Aorta (tissue), 5 donors: ENCODE results near the gene TRPT1. TPM values are rescaled to one million over a fixed set of nuclear protein-coding genes. Genes with fewer than 3 reads are reported as not detected.

Source experiments
- ATAC-seq: fragments of 200-7000 bp; cut with Tn5 transposase; one replicate; pipeline ENCODE4 v1.9.1; 2022; ENCODE audit warnings: moderate library complexity; ENCODE audit not compliant: low FRiP score
- DNase-seq, 2 donors: peaks; one replicate each; pipeline ENCODE4 v3.0.0-alpha.2; 2020
- H3K27ac ChIP-seq, 2 donors: one replicate each; pipeline ENCODE4 v1.5.1; 2013; ENCODE audit warnings: low read length in 2 of 2, mild to moderate bottlenecking in 2 of 2, moderate library complexity in 2 of 2, control low read depth in 1 of 2, inconsistent platforms in 1 of 2, low read depth in 1 of 2
- H3K27me3 ChIP-seq, 2 donors: one replicate each; pipeline ENCODE4 v1.6.1; 2013; ENCODE audit warnings: control low read depth in 1 of 2, low read length in 1 of 2, mild to moderate bottlenecking in 1 of 2, moderate library complexity in 1 of 2; ENCODE audit not compliant: insufficient read depth in 2 of 2, control insufficient read depth in 1 of 2
- H3K36me3 ChIP-seq, 2 donors: one replicate each; pipeline ENCODE4 v1.6.1; 2013; ENCODE audit warnings: control low read depth in 1 of 2, low read length in 1 of 2, mild to moderate bottlenecking in 1 of 2; ENCODE audit not compliant: insufficient read depth in 2 of 2, control insufficient read depth in 1 of 2
- H3K4me1 ChIP-seq, 2 donors: one replicate each; pipeline ENCODE4 v1.6.1; 2013; ENCODE audit warnings: low read length in 2 of 2, control low read depth in 1 of 2, mild to moderate bottlenecking in 1 of 2, moderate library complexity in 1 of 2; ENCODE audit not compliant: insufficient read depth in 2 of 2, control insufficient read depth in 1 of 2
- H3K4me3 ChIP-seq, 2 donors: one replicate each; pipeline ENCODE4 v1.5.1; 2013; ENCODE audit warnings: low read length in 2 of 2, control low read depth in 1 of 2, mild to moderate bottlenecking in 1 of 2
- H3K9me3 ChIP-seq: one replicate; pipeline ENCODE4 v1.6.1; 2013; ENCODE audit warnings: mild to moderate bottlenecking, low read length; ENCODE audit not compliant: control insufficient read depth
- WGBS, 2 donors: extraction: QIAGEN DNeasy Blood & Tissue Kit; methylation state at CpG; one replicate each; pipeline ENCODE4 v1.1.7; 2013; 5-methylcytosine and 5-hydroxymethylcytosine counted together
- intact Hi-C, 2 donors: fragments of 100-400 bp; cut with DNase I; formaldehyde crosslinking; loops; one replicate each; pipeline versions ENCODE4 v1.14.2 to v1.15.0; 2022
- polyA plus RNA-seq, 2 donors: library from polyadenylated mRNA; stranded (reverse); fragments of 200-250 nt; gene quantifications; one replicate each; pipeline ENCODE4 v1.2.3, GENCODE V29; 2013
- total RNA-seq, 2 donors: library from RNA; stranded (reverse); fragmentation: NEBNext Ultra II Directional; extraction: Animal tissue kit (Norgen Biotek cat#: 25700); gene quantifications; one replicate each; pipeline ENCODE4 v1.2.1, GENCODE V29; 2021
- donor health status: healthy with polysubstance abuse.
- donor health status: Bipolar disorder and iron deficiency.
- donor health status: DM: no; HTN: no; CAD: no.
- donor health status: DM: no; HTN: no; CAD: no.
- donor health status: DM: yes; HTN: yes; CAD: no.

Gene TRPT1
- total and polyA plus RNA-seq, 4 donors, result 24.5 to 95.3 (median 29.6) TPM

DNA sequence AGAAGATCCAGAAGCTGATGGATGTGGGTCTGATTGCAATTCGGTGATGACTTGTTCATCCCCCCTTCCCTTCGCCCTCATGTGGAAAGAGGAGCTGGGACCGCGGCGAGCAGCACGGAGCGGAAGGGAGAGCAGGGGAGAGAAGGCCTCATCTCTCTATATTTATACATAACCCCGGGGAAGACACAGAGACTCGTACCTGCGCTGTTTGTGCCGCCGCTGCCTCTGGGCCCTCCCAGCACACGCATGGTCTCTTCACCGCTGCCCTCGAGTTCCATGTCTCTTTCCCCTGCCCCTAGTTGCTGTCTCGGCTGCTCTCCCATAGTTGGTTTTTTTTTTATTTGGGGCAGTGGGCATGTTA lies 21.9 kb downstream of the TRPT1 start:
- Histone ChIP-seq H3K27ac (no peak overlapping the region), H3K27me3 (no peaks in the 10 kb centered on the region), H3K9me3 (no peaks in the 10 kb centered on the region), H3K4me1 (no peaks in the 10 kb centered on the region), H3K4me3 (no peak overlapping the region), H3K36me3 (peaks cover 4 to 8% of the 10 kb centered on the region in 2 donors)
- 79 to 85% methylated on average over 15 to 16 of the region's 16 CpGs for whole genome bisulfite sequencing, 2 donors
- ATAC-seq, result no peak
- intact Hi-C loops, result loop anchor here (2.0 to 5.0 kb wide), 2 partner anchors 97 to 98 kb away; partner anchors contain the start of gene CATSPERZ (in 2 of the 2)
- no peak for DNase-seq

DNA sequence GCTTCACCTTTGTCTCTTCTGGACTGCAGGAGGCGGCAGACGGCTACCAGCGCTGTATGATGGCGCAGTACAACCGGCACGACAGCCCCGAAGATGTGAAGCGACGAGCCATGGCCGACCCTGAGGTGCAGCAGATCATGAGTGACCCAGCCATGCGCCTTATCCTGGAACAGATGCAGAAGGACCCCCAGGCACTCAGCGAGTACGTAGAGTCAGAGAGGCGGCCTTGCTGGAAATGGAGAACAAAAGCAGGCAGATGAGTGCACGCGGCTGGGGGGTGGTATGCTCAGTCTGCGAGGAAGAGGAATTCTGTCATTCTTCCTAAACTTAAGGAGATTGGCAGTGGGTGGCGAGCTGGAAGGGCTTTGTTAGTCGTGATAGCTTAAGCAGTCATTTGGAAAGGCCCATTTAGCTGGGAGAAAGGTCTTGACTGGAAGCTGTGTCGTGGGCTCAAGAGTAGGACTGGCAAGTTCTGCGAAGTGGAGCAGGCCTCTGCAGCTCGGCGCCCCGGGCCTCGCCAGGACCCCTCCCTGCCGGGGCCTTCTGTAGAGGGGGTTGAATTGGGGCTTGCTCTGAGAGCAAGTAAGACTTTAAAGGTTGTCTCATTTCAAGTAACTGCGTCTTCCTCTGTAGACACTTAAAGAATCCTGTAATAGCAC lies 22.4 kb downstream of the TRPT1 start:
- Histone ChIP-seq H3K27ac (no peak overlapping the region), H3K4me3 (no peak overlapping the region), H3K27me3 (no peaks in the 10 kb centered on the region), H3K9me3 (no peaks in the 10 kb centered on the region), H3K36me3 (peaks cover 4 to 8% of the 10 kb centered on the region in 2 donors), H3K4me1 (no peaks in the 10 kb centered on the region)
- 89 to 91% methylated on average over 27 of the region's 27 CpGs for WGBS, 2 donors
- DNase-seq (no peak), ATAC-seq (no peak)
- intact Hi-C loops, result loop anchor here (2.0 to 5.0 kb wide), 2 partner anchors 97 to 99 kb away; partner anchors contain the start of gene CATSPERZ (in 2 of the 2)

DNA sequence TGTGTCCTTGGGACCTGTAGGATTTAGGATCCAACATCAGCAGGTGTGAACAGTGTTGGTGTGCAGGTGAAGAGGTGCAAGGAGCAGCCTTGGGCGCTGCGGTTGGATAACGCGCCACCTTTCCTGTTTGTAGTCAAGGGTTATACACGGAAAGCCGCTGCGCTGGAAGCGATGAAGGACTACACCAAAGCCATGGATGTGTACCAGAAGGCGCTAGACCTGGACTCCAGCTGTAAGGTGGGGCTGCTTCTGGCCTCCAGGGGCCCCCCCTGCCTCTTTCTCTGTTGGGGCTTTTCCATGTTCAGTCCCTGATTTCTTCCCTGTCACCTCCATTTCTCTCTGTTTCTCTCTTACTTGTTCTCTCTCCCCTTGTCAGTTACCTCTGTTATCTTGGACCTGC lies 23.0 kb downstream of the TRPT1 start:
- Histone ChIP-seq H3K4me1 (no peaks in the 10 kb centered on the region), H3K4me3 (no peak overlapping the region), H3K27ac (no peak overlapping the region), H3K36me3 (peaks cover 8 to 10% of the 10 kb centered on the region in 2 donors), H3K27me3 (no peaks in the 10 kb centered on the region), H3K9me3 (no peaks in the 10 kb centered on the region)
- WGBS, 2 donors, result 95 to 99% methylated on average over 7 to 9 of the region's 9 CpGs
- intact Hi-C loops, result loop anchor here in 1 of 2 donors (5.0 kb wide), 1 partner anchor 99 kb away; the partner anchor contains the start of gene CATSPERZ
- no peak for ATAC-seq
- no peak for DNase-seq

DNA sequence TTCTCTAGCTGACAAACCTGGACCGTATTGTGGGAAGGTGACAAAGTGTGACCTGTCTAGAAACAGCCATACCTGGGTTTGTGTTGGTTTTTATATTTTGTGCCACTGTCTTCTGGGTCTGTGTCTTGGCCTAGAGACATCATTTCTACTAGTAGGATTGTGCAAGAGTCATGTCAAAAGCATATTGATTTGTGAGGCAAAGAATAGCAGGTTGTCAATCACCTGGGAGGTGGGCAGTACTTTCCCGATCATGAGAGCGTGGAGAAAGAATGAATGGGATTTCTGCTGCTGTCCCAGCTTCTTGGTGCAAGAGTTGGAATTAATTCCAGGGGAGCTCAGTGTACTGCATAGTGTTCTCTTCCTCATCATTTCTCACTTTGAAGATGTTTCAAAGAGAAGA lies 24.4 kb downstream of the TRPT1 start:
- 70 to 73% methylated on average over 3 of the region's 3 CpGs for WGBS, 2 donors
- intact Hi-C loops, result loop anchor here in 1 of 2 donors (5.0 kb wide), 1 partner anchor 101 kb away; the partner anchor contains the start of gene CATSPERZ
- H3K36me3 ChIP-seq, result peaks cover 10 to 17% of the 10 kb centered on the region in 2 donors
- ATAC-seq, result no peak
- no peaks in the 10 kb centered on the region for H3K4me1 ChIP-seq
- no peak for DNase-seq
- no peaks in the 10 kb centered on the region for H3K9me3 ChIP-seq
- no peak overlapping the region for H3K4me3 ChIP-seq
- no peaks in the 10 kb centered on the region for H3K27me3 ChIP-seq
- H3K27ac ChIP-seq, result no peak overlapping the region

DNA sequence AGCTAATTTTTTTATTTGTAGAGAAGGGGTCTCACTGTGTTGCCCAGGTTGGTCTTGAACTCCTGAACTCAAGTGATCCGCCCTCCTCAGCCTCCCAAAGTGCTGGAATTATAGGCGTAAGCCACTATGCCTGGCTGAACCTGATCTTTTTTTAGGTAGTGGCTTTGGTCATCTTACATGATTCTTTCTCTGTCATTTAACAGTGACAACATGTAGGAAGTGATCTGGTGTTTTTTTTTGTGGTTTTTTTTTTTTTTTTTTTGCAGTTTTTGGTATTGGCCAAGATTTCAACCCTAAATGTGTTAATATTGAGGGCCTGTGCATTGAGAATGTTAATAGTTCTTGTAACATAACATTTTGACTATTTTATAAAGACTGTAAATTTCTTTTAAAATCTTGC lies 27.5 kb downstream of the TRPT1 start:
- intact Hi-C loops, result no loop called here
- no peaks in the 10 kb centered on the region for H3K27me3 ChIP-seq
- peaks cover 13 to 23% of the 10 kb centered on the region in 2 donors for H3K36me3 ChIP-seq
- DNase-seq (no peak), ATAC-seq (no peak)
- no peaks in the 10 kb centered on the region for H3K4me1 ChIP-seq
- H3K27ac ChIP-seq, result no peak overlapping the region
- 95 to 96% methylated on average over 2 of the region's 2 CpGs for WGBS, 2 donors
- H3K9me3 ChIP-seq, result no peaks in the 10 kb centered on the region
- H3K4me3 ChIP-seq, result no peak overlapping the region

DNA sequence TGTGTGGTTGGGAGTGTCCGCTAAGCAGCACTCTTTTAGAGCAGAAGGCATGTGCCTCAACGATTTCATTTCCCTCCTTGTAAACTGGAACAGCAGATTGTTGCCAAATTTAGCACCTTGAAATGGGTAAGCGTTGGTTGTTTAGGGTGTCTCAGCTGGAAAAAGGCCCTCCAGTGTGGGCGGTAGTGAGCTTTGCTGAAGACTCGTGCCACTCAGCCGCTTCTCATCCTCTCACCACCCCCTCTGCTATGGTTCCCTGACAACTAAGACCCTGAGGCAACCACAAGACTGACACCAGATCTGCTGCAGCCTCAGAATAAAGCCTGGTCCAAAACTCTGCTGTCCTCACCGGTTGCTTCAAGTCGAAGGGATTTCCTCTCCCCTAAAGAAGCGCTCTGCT lies 29.4 kb downstream of the TRPT1 start:
- no peak overlapping the region for H3K27ac ChIP-seq
- peaks cover 13 to 20% of the 10 kb centered on the region in 2 donors for H3K36me3 ChIP-seq
- intact Hi-C loops, result no loop called here
- 79 to 83% methylated on average over 9 of the region's 9 CpGs for WGBS, 2 donors
- H3K9me3 ChIP-seq, result no peaks in the 10 kb centered on the region
- H3K4me3 ChIP-seq, result no peak overlapping the region
- DNase-seq (no peak), ATAC-seq (no peak)
- no peaks in the 10 kb centered on the region for H3K27me3 ChIP-seq
- H3K4me1 ChIP-seq, result no peaks in the 10 kb centered on the region

DNA sequence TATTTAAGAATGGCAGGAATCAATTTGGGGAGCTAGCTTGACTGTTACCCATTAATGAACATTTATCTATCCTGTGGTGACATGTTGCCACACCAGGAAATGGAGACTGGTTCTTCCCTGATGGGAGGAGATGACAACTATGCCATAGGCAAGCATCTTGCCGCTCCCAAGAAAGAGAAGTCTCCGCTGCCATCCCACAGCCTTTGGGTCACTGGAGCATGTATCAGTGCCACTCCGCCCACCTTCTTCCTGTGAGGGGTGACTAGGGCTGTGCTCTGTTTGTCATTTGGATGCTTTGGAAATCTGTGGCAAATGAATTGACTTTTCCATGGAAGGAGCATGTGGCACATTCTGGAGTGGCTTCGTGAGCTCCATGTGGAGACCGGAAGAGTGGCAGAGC lies 33.6 kb downstream of the TRPT1 start:
- 90 to 91% methylated on average over 5 of the region's 5 CpGs for WGBS, 2 donors
- Histone ChIP-seq H3K9me3 (no peaks in the 10 kb centered on the region), H3K36me3 (peaks cover 3 to 14% of the 10 kb centered on the region in 2 donors), H3K27ac (no peak overlapping the region), H3K4me3 (no peak overlapping the region), H3K27me3 (no peaks in the 10 kb centered on the region), H3K4me1 (no peaks in the 10 kb centered on the region)
- DNase-seq, result no peak
- ATAC-seq, result no peak
- intact Hi-C loops, result no loop called here

DNA sequence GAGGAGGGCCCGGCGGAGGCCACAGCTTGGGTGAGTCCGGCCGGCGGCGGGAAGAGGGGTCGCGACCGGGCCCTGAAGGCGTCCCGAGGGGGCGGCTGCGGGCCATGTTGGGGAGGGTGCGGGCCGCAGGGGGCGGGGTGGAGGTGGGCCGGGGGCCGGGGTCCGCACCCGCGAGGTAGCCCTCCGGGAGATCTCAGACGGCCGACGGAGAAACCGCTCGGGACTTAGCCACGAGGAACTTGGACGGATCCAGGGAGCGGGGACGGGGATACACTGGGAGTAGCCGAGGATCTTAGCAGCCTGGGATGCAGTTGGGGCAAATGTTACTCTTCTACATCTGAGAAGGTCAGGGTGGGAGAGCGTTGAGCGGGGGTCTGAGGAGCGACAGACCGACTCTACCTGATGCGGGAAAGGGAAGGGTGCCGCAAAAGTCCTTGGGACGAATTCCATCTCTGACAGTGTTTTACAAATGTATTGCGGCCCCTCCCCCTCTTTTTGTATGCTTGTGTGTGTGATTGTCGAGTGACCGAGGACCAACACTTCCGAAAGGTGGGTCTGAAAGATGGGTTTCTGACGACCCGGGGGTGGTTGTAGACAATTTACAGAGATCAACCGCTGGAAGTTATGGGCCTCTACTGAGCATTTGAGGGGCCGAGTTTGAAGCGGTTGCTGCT lies 39.4 kb downstream of the TRPT1 start:
- WGBS, 2 donors, result 1% methylated on average over 45 to 48 of the region's 48 CpGs
- H3K4me3 ChIP-seq, result no peak overlapping the region
- no peak for DNase-seq
- no peaks in the 10 kb centered on the region for H3K36me3 ChIP-seq
- intact Hi-C loops, result loop anchor here in 1 of 2 donors (5.0 kb wide), 2 partner anchors 41 to 116 kb away; partner anchors contain the start of genes CATSPERZ, NUDT22 and TRPT1
- no peaks in the 10 kb centered on the region for H3K4me1 ChIP-seq
- no peak for ATAC-seq
- H3K27ac ChIP-seq, result no peak overlapping the region
- H3K9me3 ChIP-seq, result no peaks in the 10 kb centered on the region
- H3K27me3 ChIP-seq, result no peaks in the 10 kb centered on the region
